Stimulated activated CD8-positive, alpha-beta memory T cell treated with anti-CD3 and anti-CD28 coated beads, Interleukin-12 subunit alpha, Interleukin-12 subunit beta, amount 100 ng/mL, for 24 hours (primary cell): ENCODE results near the gene AP2S1.
"Not testable (repeated sequence)": the region's sequence is repeated elsewhere in the genome, so short reads cannot be mapped to it uniquely, and the experiment has no call there.

Source experiments
- DNase-seq: peaks from one replicate; pipeline ENCODE4 v3.0.0-alpha.2; 2020; ENCODE audit errors: extremely low read depth

AP2S1 gene

DNA sequence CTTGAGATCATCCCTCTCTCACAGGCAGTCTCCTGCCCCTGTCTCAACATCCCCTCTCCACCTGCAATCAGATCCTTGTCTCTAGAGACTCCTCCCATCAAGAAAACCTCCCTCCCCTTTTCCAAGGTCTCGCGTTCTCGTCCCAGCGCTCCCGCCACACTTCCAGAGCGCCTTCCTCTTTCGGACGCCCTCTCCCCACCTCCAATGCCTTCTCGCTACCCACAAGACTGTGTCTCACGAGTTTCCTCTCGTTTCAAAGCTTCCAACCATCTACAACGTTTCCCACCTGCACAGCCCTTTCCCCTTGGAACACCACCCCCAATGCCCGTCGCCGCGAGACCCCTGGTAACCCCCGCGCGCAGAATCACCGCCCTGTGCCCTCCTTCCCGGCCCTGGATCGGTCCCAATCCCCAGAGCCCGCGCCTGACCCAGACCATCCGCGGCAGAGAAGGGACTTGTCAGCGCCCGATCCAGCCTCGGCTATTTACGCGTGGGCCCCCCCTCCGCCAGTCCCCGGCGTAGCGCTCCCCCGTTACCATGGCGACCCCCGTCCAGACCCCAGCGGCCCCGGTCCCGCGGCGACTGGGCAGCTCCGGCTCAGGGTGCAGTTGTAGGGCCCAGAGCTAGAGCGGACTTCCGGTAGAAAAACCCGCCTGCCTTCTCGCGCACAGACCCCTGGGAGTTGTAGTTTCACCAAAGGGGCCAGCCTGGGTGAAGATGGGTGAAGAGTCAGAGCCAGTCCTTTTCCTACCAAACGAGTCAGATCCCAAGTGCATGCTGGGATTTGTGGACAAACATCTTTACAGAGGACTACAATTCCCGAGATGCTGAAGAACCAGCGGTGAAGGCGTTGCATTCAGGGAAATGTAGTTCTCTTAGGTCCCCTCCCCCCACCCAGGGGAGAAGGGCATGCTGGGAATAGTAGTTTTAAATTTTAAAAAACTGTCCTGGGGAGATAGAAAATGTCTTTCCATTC is at the start of gene AP2S1:
Gene AP2S1 (minus strand): TSS at position 619 of the 976 bp plus-strand sequence. CDS start 80 bp downstream, at position 539.
- DNase-seq: peak; percentile 73

DNA sequence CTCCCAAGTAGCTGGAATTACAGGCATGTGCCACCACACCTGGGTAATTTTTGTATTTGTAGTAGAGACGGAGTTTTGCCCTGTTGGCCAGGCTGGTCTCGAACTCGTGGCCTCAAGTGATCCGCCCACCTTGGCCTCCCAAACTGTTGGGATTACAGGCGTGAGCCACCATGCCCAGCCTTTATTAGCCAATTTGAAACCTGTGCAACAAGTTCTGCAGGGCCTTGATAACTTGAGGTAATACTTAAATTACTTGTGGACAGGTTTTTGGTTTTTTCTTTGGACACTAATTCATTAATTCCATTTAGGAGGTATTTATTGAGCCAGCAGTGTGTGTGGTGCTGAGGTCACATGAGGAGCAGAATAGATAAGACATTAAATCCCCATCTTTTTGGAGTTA is 49.7 kb upstream of the AP2S1 start:
- DNase-seq: no peak

DNA sequence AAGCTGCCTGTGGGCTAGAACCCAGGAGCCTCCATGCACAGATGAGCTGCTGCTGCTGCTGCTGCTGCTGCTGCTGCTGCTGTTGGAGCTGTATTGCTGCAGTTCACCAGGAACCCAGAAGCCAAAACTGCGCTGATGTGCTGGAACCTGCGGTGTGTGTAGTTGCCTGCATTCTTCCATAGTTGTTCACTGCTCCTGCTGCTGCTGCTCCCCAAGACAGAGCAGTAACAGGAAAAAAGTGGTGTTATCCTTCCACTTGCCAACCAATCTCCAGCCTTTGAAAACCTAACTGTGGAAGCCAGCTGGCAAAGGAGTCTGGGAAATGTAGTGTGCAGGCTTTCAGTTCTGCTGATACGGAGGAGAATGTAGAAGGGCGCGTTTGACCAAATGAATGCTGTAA is 48.1 kb upstream of the AP2S1 start:
- DNase-seq: no peak

DNA sequence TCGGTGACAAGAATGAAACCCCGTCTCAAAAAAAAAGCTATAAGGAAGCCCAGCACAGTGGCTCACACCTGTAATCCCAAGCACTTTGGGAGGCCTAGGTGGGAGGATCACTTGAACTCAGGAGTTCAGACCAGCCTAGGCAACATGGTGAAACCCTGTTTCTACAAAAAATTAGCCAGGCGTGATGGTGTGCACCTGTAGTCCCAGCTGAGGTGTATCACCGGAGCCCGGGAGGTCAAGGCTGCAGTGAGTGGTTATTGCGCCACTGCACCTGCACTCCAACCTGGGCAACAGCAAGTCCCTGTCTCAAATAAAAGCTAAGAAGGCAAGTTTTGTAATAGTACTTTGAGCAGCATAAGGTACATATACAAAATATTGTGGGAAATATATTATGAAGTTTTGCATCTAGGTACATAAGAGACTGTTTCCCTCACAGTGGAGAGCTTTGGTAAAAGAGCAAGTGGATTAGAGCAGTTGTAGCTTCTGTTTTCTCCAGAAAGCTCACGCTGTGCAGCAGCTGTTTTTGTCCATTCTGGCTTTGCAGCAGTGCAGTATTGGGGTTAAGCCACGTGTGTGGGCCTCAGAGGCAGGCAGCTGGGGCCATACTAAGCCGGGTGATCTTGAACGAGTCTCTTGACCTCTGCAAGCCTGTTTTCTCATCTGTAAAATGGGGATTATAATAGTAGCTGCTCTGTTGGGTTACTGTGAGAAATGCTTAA is 45.6 kb upstream of the AP2S1 start:
- DNase-seq: no peak

DNA sequence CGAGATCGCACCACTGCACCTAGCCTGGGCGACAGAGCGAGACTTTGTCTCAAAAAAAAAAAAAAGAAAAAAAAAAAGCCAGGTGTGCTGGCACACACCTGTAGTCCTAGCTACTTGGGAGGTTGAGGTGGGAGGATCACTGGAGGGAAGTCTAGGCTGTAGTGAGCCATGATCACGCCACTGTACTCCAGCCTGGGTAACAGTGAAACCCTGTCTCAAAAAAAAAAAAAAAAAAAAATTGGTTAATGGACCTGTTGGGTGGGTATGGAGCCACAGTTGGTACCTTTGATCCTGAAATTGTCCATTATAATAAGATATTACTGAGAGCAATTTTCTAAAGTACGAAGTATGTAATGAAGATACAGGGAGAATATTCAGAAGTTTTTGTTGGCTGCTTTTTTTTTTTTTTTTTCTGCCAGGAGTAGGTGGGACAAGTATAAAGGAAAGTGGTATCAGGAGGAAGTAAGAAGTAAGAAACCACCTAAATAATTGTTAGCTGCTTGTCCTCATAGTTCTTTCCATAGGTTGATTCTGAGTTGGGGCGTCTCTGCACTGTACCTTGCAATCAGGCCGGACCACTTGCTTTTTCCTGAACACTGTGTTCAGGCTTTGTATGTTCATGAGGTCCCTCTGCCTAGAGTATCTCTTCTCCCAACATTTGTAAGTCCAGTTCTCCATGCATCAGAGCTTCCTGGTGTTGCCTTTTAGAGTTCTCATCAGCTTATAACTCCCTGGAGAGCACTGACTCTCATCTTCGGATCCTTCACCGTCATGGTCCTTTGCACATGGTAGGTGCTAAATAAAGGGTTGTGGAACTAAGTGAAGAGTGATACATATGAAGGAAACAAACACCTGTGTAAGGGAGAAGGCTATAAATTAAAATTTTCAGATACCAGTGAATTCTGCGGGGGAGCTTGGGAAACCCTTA is 41.9 kb upstream of the AP2S1 start:
- no peak for DNase-seq

DNA sequence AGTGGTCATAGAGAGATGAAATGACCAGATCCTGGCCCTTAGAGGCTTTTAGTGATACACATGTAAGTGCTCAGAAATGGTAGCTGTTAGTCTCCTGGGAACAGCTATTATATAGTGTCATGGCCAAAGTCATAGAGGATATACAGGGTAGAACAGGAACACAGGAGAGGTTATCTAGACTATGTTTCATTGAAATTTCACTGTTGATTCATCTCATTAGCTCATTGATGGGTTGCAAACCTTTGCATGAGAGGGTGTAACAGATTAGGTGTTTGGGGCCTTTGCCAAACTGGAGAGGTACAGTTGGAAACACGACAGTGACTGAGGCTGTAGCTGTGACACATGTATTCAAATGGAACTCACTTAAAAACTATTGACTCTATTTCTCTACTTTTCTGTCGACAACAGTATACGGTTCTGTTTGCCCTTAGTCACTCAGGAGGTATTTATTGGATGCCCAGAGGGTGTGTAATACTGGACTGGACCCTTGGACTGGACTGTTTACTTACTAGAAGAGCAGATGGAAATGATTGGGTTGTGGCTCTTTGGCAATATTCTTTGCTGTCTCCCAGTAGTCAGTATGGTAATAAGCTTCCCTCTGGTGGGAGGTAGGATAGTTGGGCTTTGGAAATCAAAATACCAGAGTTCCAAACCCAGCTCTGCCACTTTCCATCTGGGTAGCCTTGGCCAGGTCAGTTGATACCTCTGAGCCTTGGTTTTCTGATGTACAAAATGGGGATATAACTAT is 40.0 kb upstream of the AP2S1 start:
- no peak for DNase-seq

DNA sequence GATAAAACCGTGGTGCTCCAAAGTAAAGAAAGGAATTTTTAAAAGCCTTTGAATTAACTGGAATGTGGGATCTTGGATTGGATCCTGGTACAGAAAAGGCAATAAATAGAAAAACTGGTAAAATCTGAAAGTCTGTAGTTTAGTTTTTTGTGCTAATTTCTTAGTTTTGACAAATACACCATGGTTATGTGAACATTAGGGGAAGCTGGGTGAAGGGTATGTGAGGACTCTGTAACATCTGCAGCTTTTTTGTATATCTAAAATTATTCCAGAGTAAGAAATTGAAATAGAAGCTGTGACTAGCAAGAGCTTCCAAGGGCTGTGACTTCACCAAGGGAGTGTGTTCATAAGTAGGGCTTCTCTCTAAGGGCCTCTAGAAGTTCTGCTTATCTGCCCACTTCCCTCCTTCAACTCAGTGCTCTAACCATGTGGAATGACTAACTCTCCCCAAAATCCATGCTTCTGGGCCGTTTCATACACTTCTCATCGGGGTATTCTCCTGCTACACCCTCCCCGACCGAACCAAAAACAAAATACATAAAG is 36.7 kb upstream of the AP2S1 start:
- no peak for DNase-seq

DNA sequence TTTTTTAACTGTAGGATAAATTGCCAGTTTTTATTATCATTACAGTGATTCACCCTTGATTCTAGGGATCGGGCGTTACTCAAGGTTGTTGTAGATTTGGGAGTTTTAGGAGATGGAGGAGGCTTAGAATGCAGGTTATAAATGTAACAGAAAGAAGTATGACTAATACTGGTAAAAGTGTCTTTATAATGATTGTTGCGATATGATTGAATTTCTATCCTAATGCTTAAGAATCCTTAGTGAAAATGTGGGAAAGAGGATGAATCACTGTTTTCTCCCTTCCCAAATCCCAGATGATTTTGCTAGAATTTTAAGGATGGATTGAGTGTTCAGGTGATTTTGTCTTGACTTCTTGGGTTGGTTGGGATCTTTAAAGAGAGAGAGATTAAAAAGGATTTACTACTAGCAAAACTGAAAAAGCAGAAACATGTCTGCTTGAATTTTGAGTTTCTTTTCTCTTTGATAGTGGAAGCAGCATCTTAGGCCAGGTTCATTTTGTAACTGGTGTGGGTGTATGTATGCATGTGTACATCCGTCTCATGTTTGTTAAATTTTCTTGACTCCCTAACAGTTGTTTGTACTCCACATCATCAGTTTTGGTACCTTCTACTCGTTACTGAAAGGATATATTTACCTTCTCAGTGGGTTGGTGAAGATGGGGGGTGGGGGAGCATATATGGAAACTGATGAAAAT is 36.0 kb upstream of the AP2S1 start:
- no peak for DNase-seq

DNA sequence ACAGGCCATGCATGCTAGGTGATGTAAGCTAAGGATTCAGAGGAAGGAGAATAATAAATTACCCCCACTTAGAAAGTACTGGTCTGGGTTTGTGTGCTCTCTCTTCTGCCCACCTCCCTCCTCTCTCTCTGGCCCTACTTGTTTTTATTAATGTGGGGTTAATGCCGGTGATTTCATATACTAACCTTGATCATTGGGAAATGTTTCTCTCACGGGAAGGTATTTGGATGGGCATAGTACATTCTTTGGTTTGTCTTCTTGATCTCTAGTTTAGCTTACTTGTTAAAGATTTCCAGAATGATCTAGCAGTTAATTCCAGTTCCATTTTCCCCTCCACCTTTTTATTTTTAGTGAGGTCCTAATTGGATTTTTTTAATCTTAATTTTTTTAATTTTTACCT is 34.8 kb upstream of the AP2S1 start:
- no peak for DNase-seq

DNA sequence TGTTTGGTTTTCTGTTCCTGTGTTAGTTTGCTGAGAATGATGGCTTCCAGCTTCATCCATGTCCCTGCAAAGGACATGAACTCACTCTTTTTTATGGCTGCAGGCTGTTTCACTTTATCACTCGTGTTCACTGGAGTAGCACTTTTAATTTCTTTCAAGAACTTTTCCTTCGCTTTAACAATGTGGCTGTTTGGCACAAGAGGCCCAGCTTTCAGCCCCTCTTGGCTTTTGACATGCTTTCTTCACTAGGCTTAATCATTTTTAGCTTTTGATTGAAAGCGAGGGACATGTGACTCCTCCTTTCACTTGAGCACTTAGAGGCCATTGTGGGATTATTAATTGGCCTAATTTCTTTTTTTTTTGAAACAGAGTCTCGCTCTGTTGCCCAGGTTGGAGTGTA is 32.1 kb upstream of the AP2S1 start:
- not testable (repeated sequence) for DNase-seq

DNA sequence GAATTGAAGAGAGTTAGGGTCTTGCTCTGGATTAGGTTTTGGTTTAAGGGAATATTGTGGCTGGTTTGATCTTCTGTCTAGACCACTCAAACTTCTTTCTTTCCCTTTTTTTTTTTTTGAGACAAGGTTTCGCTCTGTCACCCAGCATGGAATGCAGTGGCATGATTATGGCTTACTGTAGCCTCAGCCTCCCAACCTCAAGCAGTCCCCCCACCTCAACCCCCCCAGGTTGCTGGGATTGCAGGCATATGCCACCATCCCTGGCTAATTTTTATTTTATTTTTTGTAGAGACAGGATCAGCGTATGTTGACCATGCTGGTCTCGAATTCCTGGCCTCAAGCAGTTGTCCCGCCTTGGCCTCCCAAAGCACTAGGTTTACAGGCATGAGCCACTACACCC is 31.4 kb upstream of the AP2S1 start:
- no peak for DNase-seq

DNA sequence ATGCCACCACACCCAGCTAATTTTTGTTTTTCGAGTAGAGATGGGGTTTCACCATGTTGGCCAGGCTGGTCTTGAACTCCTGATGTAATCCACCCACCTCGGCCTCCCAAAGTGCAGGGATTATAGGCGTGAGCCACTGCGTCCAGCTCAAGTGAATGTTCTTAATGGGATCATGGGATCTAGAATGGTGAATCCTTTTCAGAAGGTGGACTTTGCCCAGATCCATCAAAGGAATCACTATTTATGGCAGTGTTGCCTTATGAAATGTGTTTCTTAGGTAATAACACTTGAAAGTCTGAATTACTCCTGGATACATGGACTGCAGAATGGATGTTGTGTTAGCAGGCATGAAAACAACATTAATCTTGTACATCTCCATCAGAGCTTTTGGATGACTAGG is 30.4 kb upstream of the AP2S1 start:
- DNase-seq: no peak

DNA sequence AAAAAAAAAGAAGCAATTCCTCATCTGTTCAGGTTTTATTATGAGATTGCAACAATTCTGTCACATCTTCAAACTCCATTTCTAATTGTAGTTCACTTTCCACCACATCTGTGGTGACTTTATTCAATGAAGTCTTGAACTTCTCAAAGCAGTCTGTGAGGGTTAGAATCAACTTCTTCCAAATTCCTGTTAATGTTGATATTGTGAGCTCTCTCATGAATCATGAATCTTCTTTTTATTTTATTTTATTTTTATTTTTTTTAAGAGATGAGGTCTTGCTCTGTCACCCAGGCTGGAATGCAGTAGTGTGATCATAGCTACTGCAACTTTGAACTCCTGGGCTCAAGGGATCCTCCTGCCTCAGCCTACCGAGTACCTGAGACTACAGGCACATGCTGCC is 29.8 kb upstream of the AP2S1 start:
- no peak for DNase-seq

DNA sequence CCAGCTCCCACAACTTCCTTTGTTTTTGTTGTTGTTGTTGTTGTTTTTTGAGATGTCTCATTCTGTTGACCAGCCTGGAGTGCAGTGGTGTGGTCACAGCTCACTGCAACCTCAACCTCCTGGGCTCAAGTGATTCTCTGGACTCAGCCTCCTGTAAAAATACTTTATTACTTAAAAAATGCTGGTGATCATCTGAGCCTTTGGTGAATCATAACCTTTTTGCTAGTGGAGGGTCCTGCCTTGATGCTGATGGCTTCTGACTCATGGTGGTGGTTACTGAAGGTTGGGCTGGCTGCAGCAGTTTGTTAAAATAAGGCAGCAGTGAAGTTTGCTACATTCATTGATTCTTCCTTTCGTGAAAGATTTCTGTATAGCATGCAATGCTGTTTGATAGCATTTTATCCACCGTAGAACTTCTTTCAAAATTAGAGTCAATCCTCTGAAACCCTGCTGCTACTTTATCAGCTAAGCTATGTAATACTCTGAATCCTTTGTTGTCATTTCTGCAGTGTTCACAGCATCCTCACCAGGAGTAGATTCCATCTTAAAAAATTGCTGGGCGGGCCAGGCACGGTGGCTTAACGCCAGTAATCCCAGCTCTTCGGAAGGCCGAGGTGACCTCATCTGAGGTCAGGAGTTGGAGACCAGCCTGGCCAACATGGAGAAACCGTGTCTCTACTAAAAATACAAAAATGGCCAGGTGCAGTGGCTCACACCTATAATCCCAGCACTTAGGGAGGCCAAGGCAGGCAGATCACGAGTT is 28.1 kb upstream of the AP2S1 start:
- no peak for DNase-seq

DNA sequence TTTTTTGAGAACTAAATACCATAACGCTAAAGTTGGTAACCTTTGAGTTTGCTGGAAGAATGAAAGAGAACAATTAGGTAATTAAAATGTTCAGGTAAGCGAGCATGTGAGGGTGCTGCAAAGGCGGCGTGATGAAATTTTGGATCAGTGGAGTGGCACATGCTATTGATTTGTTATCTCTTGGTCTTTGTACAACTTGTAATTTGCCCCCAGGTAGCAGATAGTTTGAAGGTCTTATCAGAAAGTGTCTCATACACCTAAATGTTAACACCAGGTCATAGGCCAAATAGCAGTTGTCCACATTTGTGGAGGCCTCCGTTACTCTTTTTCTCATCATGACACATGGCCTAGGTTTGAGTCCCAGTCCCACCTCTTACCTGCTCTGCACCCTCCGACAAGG is 25.0 kb upstream of the AP2S1 start:
- no peak for DNase-seq

DNA sequence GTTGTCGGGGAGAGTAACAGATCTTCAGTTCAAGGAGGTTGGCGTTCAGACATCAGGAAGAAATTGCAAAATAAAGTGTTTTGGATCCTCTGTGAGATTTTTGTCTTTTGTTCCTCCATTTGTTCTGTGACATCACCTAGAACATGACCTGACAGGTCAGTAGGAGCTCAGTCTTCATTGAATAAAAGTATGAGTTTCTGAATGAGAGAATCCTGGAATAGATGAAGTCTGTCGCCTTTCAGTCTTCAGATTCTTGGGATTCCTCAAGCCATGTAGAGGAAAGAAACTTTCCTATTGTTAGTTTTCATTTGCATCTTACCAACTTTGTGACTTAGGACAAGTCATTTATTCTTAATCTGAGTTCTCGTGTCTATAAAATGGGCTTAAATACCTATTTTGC is 24.6 kb upstream of the AP2S1 start:
- no peak for DNase-seq

DNA sequence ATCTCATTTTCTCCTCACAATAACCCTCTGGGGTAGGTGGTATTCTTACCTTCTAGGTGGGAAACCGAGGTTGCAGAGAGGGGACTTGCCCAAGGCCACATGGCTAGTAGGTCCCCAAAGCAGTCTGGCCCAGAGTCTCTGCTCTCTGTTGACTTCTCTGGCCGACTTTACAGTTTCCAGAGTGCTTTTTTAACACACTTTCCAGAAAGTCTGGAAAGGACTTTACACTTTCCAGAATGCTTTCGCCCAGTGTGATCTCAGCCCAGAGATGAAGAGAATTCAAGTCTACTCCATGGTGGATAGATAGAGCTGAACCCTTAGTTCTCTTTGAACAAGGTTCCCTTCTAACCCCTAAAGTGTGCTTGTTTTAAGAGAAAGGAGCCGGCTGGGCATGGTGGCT is 22.3 kb upstream of the AP2S1 start:
- DNase-seq: no peak

DNA sequence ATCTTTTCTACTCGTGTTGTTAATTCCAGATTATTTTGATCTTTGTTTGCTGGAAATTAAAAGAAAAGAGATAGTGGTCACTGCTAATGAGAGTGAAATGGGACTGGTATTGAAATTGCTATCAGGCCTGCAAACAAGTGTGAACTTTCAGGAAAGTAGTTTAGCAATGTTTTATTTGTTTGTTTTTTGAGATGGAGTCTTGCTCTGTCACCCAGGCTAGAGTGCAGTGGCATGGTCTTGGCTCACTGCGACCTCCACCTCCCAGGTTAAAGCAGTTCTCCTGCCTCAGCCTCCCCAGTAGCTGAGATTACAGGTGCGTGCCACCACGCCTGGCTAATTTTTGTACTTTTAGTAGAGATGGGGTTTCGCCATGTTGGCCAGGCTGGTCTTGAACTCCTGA is 20.5 kb upstream of the AP2S1 start:
- not testable (repeated sequence) for DNase-seq

DNA sequence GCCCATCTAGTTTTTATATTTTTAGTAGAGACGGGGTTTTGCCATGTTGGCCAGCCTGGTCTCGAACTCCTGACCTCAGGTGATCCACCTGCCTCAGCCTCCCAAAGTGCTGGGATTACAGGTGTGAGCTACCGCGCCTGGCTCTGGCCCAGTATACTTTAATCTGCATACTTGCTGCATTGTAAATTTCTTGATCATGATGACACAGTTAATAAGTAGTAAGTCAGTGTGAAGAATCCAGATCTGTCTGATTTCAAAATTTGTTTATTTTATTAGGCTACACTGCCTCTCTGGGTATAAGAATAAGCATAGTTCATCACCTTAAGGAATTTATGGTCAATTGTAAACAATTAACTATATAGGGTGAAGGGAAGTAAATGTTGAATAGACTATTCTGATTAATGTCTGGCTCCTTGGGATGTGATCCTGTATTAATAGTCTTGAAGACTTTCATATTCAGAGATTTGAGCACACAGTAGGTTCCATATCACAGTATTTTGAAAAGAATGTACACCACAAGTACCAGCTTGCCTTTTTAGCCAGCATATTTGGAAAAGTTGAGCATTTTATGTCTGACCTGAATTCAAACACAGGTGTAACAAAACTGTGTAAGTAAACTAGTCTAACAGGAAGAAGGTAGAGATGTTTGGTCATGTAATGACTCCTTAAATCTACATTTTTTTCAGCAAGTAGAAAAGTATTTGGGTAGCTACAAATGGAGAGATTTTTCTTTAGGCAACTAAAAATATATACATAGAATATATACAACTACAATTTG is 17.6 kb upstream of the AP2S1 start:
- no peak for DNase-seq
